GM18526 (cell line): ENCODE data around the gene NR4A3.

Experiments
- POLR2A ChIP-seq: IDR thresholded peaks from 3 replicates; pipeline ENCODE4 v1.6.1; 2011; ENCODE audit not compliant: insufficient read length; ENCODE audit errors: extremely low read depth

NR4A3 gene

GRCh38 chr9:99824378-99825171 lies 2.9 kb downstream of the NR4A3 start:
- TF ChIP-seq POLR2A = no peak

GRCh38 chr9:99825172-99826046 lies 3.7 kb downstream of the NR4A3 start:
- TF ChIP-seq POLR2A = no peak

DNA sequence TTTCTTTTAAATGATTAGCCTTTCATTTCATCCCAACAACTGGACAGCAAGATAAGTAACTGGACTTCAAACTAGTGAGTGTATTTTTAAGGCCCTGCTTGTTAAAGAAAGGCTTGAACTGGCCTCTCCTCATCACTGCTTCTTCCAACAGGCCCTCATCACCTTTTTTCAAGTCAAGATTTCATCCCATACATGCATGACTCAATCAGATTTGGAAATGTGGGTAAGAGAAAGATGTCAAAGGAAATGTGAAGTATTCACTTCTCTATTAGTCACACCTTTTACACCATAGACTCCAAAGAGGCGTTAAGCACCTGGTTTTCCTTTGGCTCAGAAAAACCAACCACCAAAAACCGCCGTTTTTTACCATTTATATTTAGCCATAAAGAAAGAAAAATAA lies 4.9 kb downstream of the NR4A3 start:
- TF ChIP-seq POLR2A = no peak

- no peak for TF ChIP-seq POLR2A
Measured at GRCh38 chr9:99827244-99827643, 5.6 kb downstream of the NR4A3 start.

GRCh38 chr9:99828054-99828416 lies 6.3 kb downstream of the NR4A3 start:
- no peak for TF ChIP-seq POLR2A

- no peak for TF ChIP-seq POLR2A
Measured at GRCh38 chr9:99828417-99829176, 6.9 kb downstream of the NR4A3 start.

DNA sequence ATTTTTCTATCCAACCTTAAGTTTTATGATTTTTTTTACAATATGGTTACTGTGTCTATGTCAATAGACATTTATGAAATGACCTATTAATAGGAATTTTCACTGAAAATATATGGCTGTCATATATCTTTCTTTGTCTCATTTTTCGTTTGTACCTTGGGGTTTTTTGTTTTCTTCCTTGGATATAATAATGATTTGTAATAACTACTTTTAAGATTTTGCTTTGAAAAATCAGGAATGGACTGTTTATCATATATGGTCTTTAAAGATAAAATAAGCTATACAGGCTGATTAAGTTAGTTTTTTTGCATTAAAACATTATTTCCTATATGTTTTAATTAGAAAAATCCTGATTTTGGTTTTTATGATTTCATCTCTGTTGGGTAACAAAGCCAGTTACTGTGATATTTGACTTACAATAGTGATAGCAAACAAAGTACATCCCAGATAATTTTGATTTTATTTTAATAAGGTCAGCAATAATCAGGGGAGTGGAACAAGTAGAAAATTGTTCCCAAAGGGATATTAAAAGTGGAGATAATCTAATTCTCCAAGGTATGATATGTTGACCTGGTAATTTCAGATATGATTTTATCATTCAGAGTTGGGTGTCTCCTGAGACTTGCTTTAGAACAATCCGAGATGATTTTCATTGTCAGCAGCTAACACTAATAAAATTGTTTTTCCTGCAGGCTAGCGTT lies 10.3 kb downstream of the NR4A3 start:
- no peak for TF ChIP-seq POLR2A

DNA sequence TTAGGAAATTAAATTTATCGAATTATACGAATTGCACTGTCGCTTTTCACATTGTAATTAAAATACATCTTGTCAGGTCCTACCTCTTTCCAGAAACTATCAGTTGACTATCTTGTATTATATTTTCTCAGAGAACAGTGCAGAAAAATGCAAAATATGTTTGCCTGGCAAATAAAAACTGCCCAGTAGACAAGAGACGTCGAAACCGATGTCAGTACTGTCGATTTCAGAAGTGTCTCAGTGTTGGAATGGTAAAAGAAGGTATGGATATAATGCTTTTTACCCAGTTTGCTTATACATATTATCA lies 10.8 kb downstream of the NR4A3 start:
- TF ChIP-seq POLR2A = no peak

- no peak for TF ChIP-seq POLR2A
Measured at GRCh38 chr9:99833735-99834134, 12.1 kb downstream of the NR4A3 start.

DNA sequence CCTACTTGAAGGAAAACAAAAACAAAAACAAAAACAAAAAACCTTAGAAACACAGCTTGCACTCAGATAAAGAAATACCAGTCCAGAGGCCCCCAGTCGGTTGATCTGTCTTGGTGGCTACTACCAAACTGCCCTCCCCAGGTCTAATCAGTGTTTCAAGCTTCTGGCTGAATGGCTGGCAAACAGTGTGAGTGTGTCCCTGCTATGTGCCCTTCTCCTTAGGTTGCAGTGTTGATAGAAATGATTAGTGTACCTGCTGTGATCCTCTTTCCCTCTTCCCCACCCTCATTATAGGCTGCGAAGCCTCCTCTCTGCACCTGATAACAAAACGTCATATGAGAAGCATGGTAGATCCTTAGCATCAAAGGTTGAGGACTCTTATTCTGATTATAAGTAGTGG lies 12.8 kb downstream of the NR4A3 start:
- TF ChIP-seq POLR2A = no peak

DNA sequence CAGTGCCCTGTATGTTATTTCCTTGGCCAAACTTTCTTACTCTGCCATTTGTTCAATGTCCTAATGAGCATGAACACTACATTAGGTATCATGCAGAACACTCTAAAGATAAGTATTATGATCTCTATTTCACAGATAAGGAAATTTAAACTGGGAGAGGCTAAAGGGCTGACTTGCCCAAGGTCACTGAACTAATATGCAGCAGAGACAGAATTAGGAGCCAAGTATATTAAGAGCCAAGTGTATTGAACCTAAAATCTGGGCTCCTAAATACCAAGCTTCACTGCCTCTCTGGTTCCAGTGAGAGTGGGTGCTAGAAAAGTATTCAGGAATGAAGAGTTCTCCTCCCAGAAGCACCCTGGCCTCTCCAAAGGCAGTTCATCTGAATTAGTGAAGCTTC lies 13.5 kb downstream of the NR4A3 start:
- no peak for TF ChIP-seq POLR2A

GRCh38 chr9:99835581-99835980 lies 13.9 kb downstream of the NR4A3 start:
- no peak for TF ChIP-seq POLR2A

- TF ChIP-seq POLR2A = no peak
Measured at GRCh38 chr9:99840072-99840471, 18.4 kb downstream of the NR4A3 start.

GRCh38 chr9:99845063-99845462 lies 23.4 kb downstream of the NR4A3 start:
- TF ChIP-seq POLR2A = no peak

DNA sequence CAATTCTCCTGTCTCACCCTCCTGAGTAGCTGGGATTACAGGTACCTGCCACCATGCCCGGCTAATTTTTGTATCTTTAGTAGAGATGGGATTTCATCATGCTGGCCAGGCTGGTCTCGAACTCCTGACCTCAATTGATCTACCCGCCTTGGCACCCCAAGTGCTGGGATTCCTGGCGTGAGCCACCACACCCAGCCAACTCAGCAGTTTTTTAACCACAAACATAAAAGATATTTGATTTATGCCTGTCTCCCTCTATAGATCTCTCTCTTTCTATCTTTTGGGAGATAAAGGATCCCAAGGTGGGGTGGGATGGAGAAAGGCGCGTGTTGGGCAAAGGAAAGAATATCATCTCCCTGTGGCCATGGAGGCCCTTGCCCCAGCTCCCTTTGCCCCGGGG lies 26.8 kb downstream of the NR4A3 start:
- TF ChIP-seq POLR2A = no peak
